GM23338 (cell line): ENCODE data around the gene DNAJC1.

Experiments
- EZH2 ChIP-seq: fragments of 200-600 bp; sonication (generic); IDR thresholded peaks from one replicate; pipeline ENCODE4 v1.8.0; 2017; ENCODE audit warnings: antibody characterized with exemption, mild to moderate bottlenecking, low read depth; ENCODE audit not compliant: unreplicated experiment
- STAT1 ChIP-seq: IDR thresholded peaks from one replicate; pipeline ENCODE4 v1.6.1; 2016; ENCODE audit warnings: antibody characterized with exemption; ENCODE audit not compliant: unreplicated experiment

DNA sequence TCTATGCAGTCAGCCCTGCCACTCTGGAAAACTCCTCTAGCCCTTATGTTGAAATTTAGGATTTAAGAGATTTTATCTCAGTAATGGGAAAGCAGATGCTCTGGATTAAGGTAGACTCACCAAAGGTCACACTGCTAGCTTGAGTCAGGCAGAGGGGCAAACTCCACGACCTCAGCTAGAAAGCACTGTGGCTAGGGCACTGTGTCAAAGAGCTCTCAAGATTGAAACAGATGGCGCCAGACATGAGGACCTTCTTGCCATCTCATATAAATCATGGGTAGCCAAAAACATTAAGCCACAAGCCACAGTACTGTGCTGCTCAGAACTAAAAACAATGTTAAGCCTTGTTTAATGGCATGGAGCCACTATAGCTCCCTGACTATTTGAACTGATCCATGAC, 188.7 kb downstream of the DNAJC1 start:
- TF ChIP-seq STAT1 = no peak
- no peak for TF ChIP-seq EZH2
